K562 (cell line): ENCODE measurements around the gene TCFL5. TPM values are rescaled to one million over a fixed set of nuclear protein-coding genes. Genes with fewer than 3 reads are reported as not detected.

Source experiments
- BRCA1 ChIP-seq, 2 experiments: fragments of 450-650 bp in 1 of 2; sonication (generic) in 1 of 2; formaldehyde crosslinking in 1 of 2; IDR thresholded peaks; 2 replicates each; pipeline versions ENCODE4 v1.5.0 to v1.6.1; 2017 to 2020; ENCODE audit warnings: mild to moderate bottlenecking in 1 of 2, missing genetic modification reagents in 1 of 2
- BRF1 ChIP-seq: IDR thresholded peaks from 3 replicates; pipeline ENCODE4 v1.6.1; 2011; ENCODE audit warnings: borderline replicate concordance, mild to moderate bottlenecking; ENCODE audit not compliant: insufficient read length; ENCODE audit errors: extremely low read depth
- DNMT1 ChIP-seq: fragments of 450-650 bp; IDR thresholded peaks from 2 replicates; pipeline ENCODE4 v1.6.1; 2016; ENCODE audit warnings: antibody characterized with exemption, mild to moderate bottlenecking
- FOXJ2 ChIP-seq: fragments of 200-800 bp; sonication (Bioruptor generic); IDR thresholded peaks from 2 replicates; pipeline ENCODE4 v1.6.1; 2016; ENCODE audit warnings: missing genetic modification characterization, missing compliant biosample characterization
- GABPA ChIP-seq: fragments of 200-800 bp; sonication (Bioruptor generic); conservative IDR thresholded peaks from 2 replicates; pipeline ENCODE4 v1.6.1; 2016; ENCODE audit warnings: low read depth, missing genetic modification characterization, missing compliant biosample characterization
- GATAD2B ChIP-seq: fragments of 450-650 bp; IDR thresholded peaks from 2 replicates; pipeline ENCODE4 v1.6.1; 2017; ENCODE audit warnings: mild to moderate bottlenecking, borderline replicate concordance
- HCFC1 ChIP-seq: IDR thresholded peaks from 2 replicates; pipeline ENCODE4 v1.6.1; 2012; ENCODE audit warnings: low read depth, low read length, improper control_type of control experiment
- HDAC8 ChIP-seq: fragments of 450-650 bp; IDR thresholded peaks from 2 replicates; pipeline ENCODE4 v1.6.1; 2016; ENCODE audit warnings: mild to moderate bottlenecking, missing genetic modification characterization, moderate library complexity, missing compliant biosample characterization
- KAT8 ChIP-seq: fragments of 450-650 bp; IDR thresholded peaks from 2 replicates; pipeline ENCODE4 v1.6.1; 2016; ENCODE audit warnings: low read depth, mild to moderate bottlenecking
- MTA1 ChIP-seq: fragments of 450-650 bp; IDR thresholded peaks from 2 replicates; pipeline ENCODE4 v1.6.1; 2017; ENCODE audit warnings: borderline replicate concordance
- MTA2 ChIP-seq: fragments of 450-650 bp; IDR thresholded peaks from 2 replicates; pipeline ENCODE4 v1.6.1; 2016; ENCODE audit warnings: low read depth
- MYNN ChIP-seq, 2 experiments: sonication (generic); formaldehyde crosslinking in 1 of 2; IDR thresholded peaks; 2 replicates each; pipeline versions ENCODE4 v1.5.0 to v1.6.1; 2016 to 2020; ENCODE audit warnings: antibody characterized with exemption in 1 of 2, missing genetic modification reagents in 1 of 2
- NELFE ChIP-seq: IDR thresholded peaks from 2 replicates; pipeline ENCODE4 v1.6.1; 2011; ENCODE audit warnings: mild to moderate bottlenecking; ENCODE audit not compliant: insufficient read depth, insufficient read length
- SRSF7 ChIP-seq: fragments of 200-400 bp; formaldehyde crosslinking; optimal IDR thresholded peaks from 2 replicates; pipeline ENCODE3; 2017; ENCODE audit warnings: mild to moderate bottlenecking, low read depth, low read length
- ZEB2 ChIP-seq: fragments of 450-650 bp; IDR thresholded peaks from 2 replicates; pipeline ENCODE4 v1.6.1; 2016
- ZNF354B ChIP-seq: fragments of 250-450 bp; sonication (Bioruptor Pico); IDR thresholded peaks from 2 replicates; pipeline ENCODE4 v1.4.0; 2020
- polyA plus RNA-seq, 8 experiments: library from polyadenylated mRNA; depleted of rRNA in 4 of 8; stranded (reverse) in 5 of 8; unstranded in 3 of 8; fragments of >200 nt; fragmentation: Nextera tagmentation in 2 of 8; fragmentation: Illumina TruSeq in 1 of 8; extraction: Ambion mirVana in 2 of 8; extraction: Trizol in 1 of 8; gene quantifications; 2 replicates each; pipeline versions ENCODE4 v1.2.1 to v1.2.3, GENCODE V29; 2011 to 2014; ENCODE audit warnings: inconsistent platforms in 1 of 8, missing spikeins in 1 of 8
- total RNA-seq, 7 experiments: library from RNA; depleted of rRNA in 6 of 7; stranded (reverse); fragments of >200 nt in 6 of 7; fragmentation: Illumina TruSeq in 2 of 7; extraction: Trizol in 2 of 7; gene quantifications; 2 replicates each; pipeline versions ENCODE4 v1.2.1 to v1.2.3, GENCODE V29; 2011 to 2021; ENCODE audit warnings: low replicate concordance in 1 of 7
- TF ChIP-seq, protein P1 (sequence below): fragments of 450-650 bp; IDR thresholded peaks from 2 replicates; pipeline ENCODE4 v1.6.1; 2014; ENCODE audit warnings: low read depth, mild to moderate bottlenecking, moderate library complexity, borderline replicate concordance
- TF ChIP-seq, protein P2 (sequence below): sonication (generic); formaldehyde crosslinking; IDR thresholded peaks from 2 replicates; pipeline ENCODE4 v1.8.1; 2022; ENCODE audit warnings: missing genetic modification reagents
- TF ChIP-seq, protein P3 (sequence below): sonication (generic); formaldehyde crosslinking; IDR thresholded peaks from 2 replicates; pipeline ENCODE4 v1.8.0; 2022; ENCODE audit warnings: missing genetic modification reagents, mild to moderate bottlenecking, moderate library complexity, borderline replicate concordance
- TF ChIP-seq, protein P4 (sequence below): sonication (generic); formaldehyde crosslinking; IDR thresholded peaks from 2 replicates; pipeline ENCODE4 v1.8.0; 2023; ENCODE audit warnings: mild to moderate bottlenecking, missing genetic modification reagents
- TF ChIP-seq, protein P5 (sequence below): sonication (generic); formaldehyde crosslinking; IDR thresholded peaks from 2 replicates; pipeline ENCODE4 v1.8.1; 2023; ENCODE audit warnings: mild to moderate bottlenecking, missing genetic modification reagents

TCFL5 gene
- total and polyA plus RNA-seq, 9 of the 15 experiments (the other 6 are each of a cell fraction or from before 2014, with no cell fraction given), result 1.00 to 12.6 (median 9.1) TPM

DNA sequence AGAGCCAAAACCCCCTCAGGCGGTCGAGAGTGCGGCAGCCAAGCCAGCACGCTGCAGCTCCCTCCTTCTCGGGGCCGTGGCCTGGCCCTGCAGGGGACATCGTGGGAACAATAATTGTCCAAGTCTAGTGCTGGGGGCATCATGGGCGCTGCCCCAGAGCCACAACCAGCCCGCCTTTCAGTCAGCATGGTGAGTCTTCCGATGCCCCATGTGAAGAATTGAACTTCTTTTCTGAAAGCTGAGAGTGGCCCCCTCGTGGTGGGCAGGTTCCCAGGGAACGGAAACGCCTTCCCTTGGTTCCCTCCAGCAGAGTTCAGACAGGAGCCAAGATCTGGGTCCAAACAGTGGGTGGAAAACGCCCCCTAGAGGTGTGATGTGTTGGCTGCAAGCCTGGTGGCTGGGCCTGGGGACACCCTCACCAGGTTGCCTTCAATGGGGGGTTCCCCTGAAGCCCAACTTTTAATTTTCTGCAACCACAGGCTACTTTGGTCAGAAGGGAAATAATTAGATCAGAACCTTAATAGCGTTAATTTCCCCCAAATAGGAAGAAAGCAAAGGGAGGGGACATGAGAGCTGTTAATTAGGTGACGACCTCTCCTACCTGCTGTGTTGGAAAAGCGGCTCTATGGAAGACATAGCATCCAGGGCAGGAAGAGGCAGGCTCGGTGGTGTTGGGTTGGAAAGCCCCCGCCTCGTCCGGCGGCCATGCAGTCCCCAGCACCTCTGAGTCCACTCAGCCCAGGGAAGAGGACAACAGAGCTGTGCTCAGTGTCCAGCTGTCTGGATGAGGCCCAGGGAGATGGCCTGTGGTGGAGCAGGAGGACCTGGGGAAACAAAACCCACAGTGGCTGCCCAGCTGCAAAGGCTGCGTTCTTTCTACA is 70.1 kb downstream of the TCFL5 start (continued):
- no peak for TF ChIP-seq MTA1
- TF ChIP-seq, protein P1, sequence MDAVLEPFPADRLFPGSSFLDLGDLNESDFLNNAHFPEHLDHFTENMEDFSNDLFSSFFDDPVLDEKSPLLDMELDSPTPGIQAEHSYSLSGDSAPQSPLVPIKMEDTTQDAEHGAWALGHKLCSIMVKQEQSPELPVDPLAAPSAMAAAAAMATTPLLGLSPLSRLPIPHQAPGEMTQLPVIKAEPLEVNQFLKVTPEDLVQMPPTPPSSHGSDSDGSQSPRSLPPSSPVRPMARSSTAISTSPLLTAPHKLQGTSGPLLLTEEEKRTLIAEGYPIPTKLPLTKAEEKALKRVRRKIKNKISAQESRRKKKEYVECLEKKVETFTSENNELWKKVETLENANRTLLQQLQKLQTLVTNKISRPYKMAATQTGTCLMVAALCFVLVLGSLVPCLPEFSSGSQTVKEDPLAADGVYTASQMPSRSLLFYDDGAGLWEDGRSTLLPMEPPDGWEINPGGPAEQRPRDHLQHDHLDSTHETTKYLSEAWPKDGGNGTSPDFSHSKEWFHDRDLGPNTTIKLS, result no peak
- no peak for TF ChIP-seq ZEB2
- no peak for TF ChIP-seq MYNN (IDR thresholded peaks at IDR 0.05)
- TF ChIP-seq MYNN (CRISPR knock-in tag; IDR thresholded peaks at IDR 0.05), result no peak
- TF ChIP-seq BRF1, result no peak
- TF ChIP-seq, protein P2, sequence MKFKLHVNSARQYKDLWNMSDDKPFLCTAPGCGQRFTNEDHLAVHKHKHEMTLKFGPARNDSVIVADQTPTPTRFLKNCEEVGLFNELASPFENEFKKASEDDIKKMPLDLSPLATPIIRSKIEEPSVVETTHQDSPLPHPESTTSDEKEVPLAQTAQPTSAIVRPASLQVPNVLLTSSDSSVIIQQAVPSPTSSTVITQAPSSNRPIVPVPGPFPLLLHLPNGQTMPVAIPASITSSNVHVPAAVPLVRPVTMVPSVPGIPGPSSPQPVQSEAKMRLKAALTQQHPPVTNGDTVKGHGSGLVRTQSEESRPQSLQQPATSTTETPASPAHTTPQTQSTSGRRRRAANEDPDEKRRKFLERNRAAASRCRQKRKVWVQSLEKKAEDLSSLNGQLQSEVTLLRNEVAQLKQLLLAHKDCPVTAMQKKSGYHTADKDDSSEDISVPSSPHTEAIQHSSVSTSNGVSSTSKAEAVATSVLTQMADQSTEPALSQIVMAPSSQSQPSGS (CRISPR knock-in tag), result no peak
- TF ChIP-seq GABPA (tag), result no peak
- TF ChIP-seq, protein P3, sequence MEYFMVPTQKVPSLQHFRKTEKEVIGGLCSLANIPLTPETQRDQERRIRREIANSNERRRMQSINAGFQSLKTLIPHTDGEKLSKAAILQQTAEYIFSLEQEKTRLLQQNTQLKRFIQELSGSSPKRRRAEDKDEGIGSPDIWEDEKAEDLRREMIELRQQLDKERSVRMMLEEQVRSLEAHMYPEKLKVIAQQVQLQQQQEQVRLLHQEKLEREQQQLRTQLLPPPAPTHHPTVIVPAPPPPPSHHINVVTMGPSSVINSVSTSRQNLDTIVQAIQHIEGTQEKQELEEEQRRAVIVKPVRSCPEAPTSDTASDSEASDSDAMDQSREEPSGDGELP (CRISPR knock-in tag), result peak; percentile 47; the same call in 1 of the 2 replicates
- no peak for TF ChIP-seq KAT8
- no peak for TF ChIP-seq SRSF7
- 0 out of 2 replicates have a peak, but pooled peaks have one; percentile 7 for TF ChIP-seq MTA2
- TF ChIP-seq NELFE, result no peak
- TF ChIP-seq HCFC1, result peak; percentile 19; the same call in 1 of the 2 replicates
- no peak for TF ChIP-seq BRCA1 (IDR thresholded peaks at IDR 0.05)
- no peak for TF ChIP-seq BRCA1 (CRISPR knock-in tag; IDR thresholded peaks at IDR 0.05)
- no peak for TF ChIP-seq FOXJ2 (tag)
- no peak for TF ChIP-seq HDAC8 (tag)
- no peak for TF ChIP-seq ZNF354B (CRISPR knock-in tag)
- TF ChIP-seq GATAD2B, result peak; percentile 53; the same call in 1 of the 2 replicates
- no peak for TF ChIP-seq DNMT1
- TF ChIP-seq, protein P4, sequence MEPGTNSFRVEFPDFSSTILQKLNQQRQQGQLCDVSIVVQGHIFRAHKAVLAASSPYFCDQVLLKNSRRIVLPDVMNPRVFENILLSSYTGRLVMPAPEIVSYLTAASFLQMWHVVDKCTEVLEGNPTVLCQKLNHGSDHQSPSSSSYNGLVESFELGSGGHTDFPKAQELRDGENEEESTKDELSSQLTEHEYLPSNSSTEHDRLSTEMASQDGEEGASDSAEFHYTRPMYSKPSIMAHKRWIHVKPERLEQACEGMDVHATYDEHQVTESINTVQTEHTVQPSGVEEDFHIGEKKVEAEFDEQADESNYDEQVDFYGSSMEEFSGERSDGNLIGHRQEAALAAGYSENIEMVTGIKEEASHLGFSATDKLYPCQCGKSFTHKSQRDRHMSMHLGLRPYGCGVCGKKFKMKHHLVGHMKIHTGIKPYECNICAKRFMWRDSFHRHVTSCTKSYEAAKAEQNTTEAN, result peak; percentile 77; the same call in 1 of the 2 replicates
- TF ChIP-seq, protein P5, sequence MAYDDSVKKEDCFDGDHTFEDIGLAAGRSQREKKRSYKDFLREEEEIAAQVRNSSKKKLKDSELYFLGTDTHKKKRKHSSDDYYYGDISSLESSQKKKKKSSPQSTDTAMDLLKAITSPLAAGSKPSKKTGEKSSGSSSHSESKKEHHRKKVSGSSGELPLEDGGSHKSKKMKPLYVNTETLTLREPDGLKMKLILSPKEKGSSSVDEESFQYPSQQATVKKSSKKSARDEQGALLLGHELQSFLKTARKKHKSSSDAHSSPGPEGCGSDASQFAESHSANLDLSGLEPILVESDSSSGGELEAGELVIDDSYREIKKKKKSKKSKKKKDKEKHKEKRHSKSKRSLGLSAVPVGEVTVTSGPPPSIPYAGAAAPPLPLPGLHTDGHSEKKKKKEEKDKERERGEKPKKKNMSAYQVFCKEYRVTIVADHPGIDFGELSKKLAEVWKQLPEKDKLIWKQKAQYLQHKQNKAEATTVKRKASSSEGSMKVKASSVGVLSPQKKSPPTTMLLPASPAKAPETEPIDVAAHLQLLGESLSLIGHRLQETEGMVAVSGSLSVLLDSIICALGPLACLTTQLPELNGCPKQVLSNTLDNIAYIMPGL, result no peak
